HG03064 (cell line): ENCODE results near the gene RCCD1.
A peak's percentile ranks its signal among the peaks of the same experiment; 100 is the strongest.

Source experiments
- ATAC-seq: cut with Tn5 transposase; IDR thresholded peaks from one replicate; pipeline ENCODE4 v1.9.1; 2021; ENCODE audit warnings: low read depth; ENCODE audit not compliant: unreplicated experiment

Gene RCCD1

DNA sequence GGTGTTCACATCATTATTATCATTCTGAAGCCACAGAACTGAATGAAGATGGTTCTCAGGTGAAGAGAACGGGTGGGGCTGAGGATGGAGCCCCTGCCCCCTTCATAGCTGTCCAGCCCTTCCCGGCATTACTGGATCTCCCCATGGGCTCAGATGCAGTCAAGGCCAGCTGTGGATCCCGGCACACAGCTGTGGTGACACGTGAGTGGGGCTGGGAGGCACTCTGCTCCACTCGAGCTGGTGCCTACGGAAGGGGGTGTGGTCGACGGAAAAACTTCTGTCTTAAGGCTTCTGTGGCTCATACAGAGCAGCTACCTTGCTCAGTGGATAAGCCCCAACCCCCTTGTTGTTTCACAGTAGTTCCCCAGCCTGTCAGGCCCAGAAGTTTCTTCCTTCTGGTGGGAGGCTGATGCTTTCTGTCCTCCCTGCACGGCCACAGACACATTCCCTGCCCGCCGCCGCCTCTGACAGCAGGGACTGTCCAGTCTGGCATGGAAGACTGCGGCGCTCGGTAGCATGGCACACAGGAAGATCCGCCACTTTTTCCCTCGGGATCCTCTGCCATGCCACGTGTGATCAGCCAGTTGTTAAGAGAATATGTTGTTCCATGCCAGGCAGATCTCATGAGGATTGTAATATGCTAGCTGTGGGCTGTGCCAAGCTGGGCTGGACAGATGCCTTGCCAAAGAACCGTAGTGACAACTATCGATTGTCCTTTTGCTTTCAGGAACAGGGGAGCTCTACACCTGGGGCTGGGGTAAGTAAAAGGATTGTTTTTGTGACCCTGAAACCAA, 5.8 kb downstream of the RCCD1 start:
- no peak for ATAC-seq

DNA sequence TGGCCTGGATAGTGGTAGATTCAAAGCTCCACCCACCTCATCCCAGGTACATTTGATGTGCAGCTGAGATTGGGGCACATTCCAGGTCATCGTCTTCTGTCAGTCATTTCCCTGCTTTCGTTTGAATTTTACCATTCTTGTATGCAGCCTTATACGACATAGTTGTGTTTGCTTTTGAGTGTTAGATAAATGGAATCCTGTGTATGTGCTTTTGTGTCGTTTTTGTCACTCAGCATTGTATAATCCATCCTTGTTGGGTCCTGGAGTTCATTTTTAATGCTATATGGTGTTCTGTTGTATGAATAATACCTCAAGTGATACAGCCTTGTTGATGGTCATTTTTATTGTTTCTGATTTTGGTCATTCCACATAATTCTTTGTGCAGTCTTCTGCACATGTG, 7.3 kb downstream of the RCCD1 start:
- ATAC-seq, result no peak

DNA sequence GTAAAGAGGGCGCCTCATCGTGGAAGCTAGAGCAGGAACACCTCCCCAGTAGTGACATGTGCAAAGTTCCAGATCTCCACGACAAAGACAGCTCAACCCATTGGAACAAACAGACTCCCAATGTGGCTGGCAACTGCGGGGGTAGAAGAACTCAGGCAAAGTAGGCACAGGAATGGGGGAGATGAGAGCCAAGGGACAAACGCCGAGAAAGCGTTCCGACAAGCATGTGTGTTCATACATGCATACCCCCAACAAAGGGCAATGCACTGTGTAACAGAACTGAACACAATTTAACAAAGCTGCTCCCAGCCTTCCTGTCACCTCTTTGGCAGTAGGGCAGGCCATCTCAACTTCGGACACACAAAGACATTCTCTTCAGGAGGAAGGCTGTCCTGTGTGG, 11.6 kb downstream of the RCCD1 start:
- no peak for ATAC-seq

DNA sequence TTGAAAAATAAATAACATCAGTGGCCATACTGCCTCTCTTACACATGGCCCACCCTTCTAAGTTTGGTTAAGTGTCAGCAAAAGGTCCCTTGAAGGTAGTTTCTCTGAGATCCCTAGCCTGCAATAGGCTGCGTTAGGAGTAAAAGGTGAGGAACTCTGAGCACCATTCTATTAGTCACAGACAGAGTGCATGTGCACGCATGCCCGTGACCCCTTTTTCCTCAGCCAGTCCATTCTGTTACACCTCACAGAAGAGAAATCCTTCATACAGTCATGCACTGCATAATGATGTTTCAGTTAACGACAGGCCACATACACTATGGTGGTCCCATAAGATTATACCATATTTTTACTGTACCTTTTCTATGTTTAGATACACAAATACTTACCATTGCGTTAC, 12.5 kb downstream of the RCCD1 start:
- ATAC-seq, result no peak

DNA sequence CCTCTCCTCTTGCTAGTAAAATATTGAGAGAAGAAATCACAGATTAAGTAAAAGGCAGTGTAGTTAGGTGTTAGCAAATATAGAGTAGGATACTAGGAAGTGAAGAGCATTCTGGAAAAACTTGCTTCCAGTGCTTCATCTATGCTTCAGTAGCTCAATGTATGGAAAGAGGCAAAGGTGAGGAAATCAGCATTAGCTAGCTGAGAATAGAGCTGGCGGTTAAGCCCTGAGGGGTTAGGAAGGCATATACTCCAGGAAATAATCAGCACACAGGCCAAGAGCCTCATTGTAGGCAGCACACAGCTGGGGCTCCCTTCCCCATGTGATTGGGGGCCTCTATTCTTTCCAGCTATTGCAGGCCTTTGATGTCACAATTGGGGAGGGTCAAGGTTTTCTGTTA, 13.8 kb downstream of the RCCD1 start:
- no peak for ATAC-seq

DNA sequence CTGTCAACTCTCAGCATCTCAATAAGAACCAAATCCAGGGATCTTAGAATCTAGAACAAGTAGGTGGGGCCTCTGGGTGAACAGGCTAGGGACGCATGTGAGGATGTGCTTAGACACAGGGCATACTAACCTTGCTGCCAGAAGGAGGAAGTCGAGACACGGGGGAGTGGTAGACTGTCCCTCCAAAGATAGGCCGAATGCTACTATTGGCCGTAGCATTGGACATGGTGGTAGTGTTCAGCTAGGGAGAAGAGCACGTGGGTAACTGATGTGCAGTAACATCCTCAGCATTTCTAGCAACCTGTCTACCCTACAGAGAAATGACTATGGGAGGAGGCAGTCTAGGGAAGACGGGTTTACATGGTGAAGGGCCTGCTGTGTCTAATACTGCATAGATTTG, 15.6 kb downstream of the RCCD1 start:
- ATAC-seq, result no peak

DNA sequence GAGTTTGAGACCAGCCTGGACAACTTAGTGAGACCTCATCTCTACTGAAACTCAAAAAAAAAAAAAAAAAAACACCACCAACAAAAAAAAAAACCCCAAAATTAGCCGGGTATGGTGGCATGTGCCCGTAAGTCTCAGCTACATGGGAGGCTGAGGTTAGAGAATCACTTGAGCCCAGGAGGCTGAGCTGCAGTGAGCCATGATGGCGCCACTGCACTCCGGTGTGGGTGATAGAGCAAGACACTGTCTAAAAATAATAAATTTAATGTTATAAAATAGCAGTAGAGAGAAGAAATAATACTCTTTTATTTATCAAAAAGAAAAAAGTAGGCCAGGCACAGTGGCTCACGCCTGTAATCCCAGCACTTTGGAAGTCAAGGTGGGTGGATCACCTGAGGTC, 17.4 kb downstream of the RCCD1 start:
- no peak for ATAC-seq

DNA sequence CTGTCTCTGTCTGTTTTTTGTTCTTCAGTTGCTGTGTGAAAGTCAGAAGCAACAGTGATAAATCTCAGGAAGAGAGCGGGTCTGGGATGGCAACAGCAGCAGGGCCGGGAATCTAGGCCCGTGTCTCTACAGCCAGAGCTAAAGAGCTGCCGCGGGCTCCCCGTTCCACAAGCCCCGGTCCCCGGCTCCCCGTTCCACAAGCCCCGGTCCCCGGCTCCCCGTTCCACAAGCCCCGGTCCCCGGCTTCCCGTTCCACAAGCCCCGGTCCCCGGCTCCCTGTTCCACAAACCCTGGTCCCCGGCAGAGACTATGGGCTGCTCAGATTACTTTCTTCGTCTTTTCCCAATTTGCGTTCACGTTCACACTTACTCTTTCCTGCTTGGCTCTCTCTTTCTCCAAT, 19.5 kb downstream of the RCCD1 start:
- no peak for ATAC-seq

DNA sequence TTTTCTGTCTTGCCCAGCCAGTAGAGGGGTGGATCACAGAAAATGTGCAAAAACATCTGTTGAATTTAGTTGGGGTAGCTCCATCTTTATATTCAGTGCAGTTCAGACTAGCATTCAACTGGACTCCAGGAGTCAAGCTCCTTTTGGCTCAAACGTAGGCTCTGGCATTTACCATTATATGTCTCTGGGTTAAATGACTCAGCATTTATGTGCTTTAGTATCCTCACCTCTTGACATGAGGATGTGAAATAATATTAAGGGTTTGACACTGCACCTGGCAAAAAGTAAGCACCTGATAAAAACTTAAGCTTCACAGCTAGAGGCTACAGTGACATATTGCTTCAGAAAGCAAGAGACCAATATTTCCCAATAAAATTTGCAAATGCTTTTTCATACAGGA, 24.9 kb downstream of the RCCD1 start:
- ATAC-seq, result no peak

DNA sequence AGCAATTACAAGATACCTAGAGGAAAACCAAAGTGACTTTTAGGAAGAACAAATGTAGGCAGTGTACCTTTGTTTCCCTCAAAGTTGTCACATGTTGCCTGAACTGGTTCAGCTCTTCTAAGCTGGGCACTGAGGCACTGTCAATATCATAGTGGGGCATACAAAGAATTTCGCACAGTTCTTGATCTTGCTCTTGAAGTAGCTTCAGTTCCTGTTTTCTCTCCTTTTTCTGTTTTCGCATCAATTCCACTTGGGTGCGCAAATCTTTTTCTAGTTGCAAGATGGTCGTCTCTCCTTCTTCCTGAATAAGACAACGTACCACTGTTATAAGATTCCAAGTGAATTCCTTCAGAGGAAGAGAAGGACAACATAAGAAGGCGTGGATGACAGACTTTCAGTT, 27.0 kb downstream of the RCCD1 start:
- ATAC-seq, result peak; percentile 87

DNA sequence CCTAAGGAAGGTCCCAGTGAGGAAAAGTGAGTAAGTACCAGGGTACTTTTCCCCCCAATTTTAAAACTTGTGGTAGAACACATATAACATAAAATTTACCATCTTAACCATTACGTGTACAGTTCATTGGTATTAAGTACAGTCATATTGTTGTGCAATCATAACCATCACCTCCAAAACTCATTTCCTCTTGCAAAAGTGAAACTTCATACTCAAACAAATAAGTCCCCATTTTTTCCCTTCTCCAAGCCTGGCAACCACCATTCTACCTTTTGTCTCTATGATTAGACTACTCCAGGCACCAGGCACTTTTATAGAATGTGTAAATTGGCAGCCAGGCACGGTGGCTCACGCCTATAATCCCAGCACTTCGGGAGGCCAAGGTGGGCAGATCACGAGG, 27.5 kb downstream of the RCCD1 start:
- ATAC-seq, result peak; percentile 29

DNA sequence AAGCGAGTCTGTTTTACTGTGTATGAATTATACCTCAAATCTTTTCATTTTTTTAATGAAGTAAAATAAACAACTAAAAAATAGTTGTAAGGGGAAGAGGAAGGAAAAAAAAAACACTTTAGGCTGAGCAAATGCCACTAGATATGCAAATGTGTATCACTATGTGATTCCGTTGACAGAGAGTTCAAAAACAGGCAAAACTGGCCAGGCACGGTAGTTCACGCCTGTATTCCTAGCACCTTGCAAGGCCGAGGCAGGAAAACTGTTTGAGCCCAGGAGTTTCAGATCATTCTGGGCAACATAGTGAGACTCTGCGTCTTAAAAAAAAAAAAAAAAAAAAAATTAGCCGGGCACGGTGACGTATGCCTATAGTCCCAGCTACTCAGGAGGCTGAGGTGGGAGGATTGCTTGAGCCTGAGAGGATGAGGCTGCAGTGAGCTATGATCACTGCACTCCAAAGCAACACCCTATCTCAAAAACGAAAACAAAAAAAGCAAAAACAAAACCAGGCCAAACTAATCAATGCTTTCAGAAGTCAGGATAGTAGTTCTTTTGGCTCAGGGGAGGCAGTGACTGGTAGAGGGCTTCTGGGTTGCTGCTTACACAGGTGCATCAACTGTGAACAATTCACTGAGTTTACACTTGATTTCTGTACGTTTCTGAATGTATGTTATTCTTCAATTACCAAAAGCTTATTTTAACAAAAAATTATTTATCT, 32.3 kb downstream of the RCCD1 start:
- no peak for ATAC-seq

DNA sequence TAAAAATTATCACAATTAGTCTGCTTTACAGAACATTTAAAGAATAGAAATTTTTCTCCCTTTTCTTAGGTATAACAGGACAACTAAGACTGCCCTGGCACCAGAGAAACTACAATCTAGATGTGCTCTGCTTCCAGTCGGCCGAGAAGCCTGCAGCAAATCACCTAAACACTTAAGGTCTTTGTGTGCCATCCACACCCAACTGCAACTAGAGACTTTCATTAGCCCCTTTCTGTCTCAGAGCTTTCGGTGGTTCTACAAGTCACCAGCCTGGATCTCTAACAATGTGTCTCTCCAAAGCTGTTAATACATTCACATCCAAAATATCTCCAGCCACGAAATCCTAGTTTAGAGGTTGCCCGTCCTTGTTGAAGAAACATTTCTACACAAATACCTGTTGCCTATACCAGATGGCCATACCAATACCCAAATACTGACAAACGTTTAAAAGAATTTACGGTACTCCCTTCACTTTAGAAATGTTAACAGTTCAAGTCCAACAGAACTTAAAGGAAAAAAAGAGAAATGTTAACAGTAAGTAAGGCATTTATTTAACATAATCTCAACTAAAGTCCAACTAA, 33.0 kb downstream of the RCCD1 start:
- no peak for ATAC-seq

DNA sequence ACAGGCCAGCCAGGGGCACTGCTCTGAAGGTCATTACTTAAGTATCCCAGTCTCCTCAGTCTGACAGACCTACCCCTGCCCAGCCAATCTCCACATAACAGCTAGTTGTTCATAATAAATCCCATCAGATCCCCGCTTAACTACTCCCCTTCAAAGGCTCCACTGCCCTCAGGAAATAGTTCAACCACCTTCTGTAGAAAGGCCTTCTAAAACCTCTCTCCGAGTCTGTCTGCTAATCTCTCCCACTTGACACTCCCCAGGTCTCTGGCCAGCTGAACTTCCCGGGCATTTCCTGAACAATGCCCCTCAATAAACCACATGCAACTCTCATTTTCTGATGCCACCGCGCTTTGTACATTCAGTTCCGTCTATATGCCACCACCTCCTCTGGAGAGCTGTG, 33.6 kb downstream of the RCCD1 start:
- ATAC-seq, result no peak

DNA sequence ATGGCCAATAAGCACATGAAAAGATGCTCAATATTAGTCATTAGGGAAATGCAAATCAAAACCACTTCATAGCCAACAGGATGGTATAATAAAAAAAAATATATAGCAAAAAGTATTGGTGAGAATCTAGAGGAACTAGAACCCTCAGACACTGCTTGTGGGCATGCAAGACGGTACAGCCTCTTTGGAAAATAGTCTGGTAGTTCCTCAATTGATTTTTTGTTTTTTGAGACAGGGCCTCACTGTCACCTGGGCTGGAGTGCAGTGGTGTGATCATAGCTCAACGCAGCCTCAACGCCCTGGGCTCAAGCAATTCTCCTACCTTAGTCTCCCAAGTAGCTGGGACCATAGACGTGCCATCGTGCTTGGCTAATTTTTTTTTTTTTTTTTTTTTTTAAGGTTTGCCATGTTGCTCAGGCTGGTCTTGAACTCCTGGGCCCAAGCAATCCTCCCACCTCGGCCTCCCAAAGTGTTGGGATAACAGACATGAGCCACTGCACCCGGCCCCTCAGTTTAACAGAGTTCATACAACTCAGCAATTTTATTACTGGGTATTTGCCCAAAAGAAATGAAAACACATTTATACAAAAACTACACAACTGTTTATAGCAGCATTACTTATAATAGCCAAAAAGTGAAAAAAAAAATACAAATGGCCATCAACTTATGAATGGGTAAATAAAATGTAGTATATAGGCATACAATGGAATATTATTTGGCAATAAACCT, 34.5 kb downstream of the RCCD1 start:
- ATAC-seq, result no peak

DNA sequence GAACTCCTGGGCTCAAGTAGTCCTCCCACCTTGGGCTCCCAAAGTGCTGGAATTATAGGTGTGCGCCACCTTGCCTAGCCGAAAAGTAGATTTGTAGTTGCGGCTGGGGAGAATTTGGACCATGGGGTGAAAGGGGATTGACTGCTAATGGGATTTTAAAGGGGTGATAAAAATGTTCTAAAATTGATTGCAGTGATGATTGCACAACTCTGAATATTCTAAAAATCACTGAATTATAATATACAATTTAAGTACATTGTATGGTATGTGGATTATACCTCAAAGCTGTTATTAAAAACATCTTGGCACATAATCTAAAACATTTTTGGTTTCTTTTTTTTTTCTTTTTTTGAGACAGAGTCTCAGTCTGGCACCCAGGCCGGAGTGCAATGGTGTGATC, 35.8 kb downstream of the RCCD1 start:
- no peak for ATAC-seq

DNA sequence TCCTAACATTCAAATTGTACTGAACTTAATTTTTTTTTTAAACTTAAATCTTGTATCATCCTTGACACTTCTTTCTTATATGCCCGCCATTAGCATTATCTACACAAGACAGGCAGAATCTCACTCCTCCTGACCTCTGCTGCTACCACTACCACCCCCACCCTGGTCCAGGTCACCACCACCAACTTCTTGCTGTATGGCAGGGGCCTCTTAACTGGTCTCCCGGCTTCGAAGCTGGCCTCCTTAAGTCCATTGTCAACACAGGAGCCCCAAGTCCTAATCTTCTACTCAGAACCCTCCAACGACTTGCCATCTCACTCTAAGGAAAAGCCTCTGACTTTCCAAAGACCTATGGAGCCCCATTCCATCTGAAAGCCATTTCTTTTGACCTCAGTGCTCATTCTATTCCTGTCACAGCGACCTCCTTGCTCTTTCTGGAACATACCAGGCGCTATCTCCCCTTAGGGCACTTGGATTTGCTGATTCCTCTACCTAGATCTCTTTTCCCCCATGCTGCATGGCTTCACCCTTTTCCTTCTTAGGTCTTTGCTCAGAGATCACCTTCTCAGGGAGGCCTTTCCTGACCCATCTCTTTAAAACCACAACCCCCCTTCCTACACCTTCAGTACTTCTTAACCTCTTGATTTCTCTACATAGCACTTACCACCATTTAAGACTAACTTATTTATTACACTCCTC, 37.1 kb downstream of the RCCD1 start:
- ATAC-seq, result no peak

DNA sequence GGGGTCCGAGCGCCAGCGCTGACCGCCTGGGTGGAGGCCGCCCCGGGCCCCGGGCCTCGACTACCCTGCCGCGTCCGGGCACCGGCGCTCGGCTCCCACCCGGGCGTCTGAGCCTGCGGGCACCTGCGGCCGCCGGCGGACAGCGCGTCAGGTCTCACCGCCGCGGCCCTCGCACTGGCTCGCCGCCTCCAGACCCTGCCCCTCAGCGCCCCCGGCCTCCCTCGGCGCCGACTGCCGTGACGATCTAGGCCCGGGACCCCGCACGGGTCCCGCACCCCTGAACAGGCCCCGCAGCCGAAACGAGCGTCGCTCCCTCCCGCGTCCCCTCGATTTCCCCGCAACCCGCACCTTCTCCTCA, 39.4 kb downstream of the RCCD1 start:
- peak; percentile 15 for ATAC-seq

DNA sequence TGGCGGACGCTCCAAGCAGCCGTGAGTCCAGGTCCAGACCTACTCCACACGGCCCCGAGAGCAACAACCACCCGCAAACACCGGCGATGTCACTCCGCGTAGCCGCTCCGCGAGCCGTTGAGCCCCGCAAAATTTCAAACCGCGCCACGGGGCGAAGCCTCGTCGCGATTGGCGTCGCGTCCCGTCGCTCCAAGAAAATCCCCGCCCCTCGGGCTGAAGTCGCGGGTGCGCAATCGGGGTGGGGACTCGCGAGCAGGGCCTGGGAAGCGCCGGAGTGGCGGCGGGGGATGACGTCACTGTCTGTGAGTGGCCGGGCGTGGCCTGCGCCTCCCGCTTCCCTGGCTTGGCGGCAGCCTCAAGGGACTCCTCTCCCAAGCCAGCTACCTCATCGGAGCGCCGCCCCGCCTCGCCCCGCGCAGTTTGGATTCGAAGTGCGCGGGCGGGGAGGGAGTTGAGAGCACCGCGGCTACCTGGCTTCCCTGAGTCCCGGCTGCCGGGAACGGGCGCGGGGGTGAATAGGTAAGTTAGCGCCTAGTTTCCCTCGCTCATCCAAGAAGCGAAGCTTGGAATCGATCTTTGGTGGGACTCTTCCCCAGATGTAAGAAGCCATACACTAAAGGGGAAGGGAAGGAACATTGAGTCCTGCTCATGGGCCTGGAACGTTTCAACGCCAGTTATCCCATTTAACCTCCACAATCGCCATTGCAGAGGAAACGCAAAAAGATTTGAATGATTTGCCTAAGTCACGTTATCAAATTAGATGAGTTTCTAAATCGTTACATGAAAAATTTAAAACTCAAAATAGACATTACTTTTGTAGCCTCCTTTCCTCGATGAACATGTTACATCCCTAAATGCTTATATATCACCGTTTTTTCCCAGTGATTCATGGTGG, 40.0 kb downstream of the RCCD1 start, which contains the start of gene PRC1:
Gene PRC1, minus strand, starts transcription at position 119 of the 895 bp plus-strand sequence. Its CDS starts 118 bp downstream, at position 1.
- ATAC-seq, result peak; percentile 91

DNA sequence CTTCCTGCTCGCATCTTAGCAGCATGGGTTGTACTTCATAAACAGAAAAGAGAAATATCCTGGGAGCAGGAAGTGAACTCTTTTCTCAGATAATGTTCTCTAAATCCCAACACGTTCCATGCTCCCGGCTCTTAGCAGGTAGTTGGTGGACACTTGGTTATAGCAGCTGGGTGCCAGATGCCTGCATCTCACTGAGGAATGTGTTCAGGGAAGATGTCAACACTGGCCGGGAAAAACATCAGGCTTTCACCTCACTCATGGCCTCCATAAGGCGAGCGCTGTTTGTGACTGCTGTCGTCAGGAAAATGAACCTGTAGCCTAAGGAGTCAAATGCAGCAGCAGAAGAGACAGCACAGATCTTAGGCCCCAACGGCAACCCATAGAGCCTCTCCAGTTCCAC, 44.1 kb downstream of the RCCD1 start:
- ATAC-seq, result no peak
